GM12865 (cell line): Measurements from ENCODE around the gene SYNJ2.

Experiments
- DNase-seq: peaks from one replicate; pipeline ENCODE4 v3.0.0; 2010; ENCODE audit warnings: low read depth
- H3K4me3 ChIP-seq: 2 replicates; pipeline ENCODE4 v1.5.1; 2011; ENCODE audit warnings: mild to moderate bottlenecking, low read depth, low read length, control low read depth
- TF ChIP-seq, protein P1 (sequence below): IDR thresholded peaks from 2 replicates; pipeline ENCODE4 v1.5.1; 2011; ENCODE audit warnings: low read length, control low read depth, low read depth, inconsistent platforms; ENCODE audit not compliant: insufficient read depth; ENCODE audit errors: missing control alignments

The SYNJ2 gene

DNA sequence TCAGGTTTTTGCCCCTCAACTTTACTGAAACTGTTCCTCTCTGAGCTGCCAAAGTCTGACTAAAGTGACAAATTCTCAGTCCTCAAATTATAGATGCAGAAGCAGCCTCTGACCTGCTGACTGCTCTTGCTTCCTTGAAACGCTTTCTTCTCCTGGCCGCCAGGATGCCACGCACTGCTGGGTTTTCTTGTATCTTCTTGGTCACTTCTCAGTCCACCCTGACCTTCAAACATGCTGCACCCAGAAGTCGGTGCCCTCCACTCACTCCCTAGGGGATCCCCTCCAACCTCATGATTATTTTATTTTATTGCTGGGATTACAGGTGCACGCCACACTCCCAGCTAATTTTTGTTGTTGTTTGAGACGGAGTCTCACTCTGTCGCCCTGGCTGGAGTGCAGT is 24.7 kb downstream of the SYNJ2 start:
- no peak for DNase-seq
- TF ChIP-seq, protein P1, sequence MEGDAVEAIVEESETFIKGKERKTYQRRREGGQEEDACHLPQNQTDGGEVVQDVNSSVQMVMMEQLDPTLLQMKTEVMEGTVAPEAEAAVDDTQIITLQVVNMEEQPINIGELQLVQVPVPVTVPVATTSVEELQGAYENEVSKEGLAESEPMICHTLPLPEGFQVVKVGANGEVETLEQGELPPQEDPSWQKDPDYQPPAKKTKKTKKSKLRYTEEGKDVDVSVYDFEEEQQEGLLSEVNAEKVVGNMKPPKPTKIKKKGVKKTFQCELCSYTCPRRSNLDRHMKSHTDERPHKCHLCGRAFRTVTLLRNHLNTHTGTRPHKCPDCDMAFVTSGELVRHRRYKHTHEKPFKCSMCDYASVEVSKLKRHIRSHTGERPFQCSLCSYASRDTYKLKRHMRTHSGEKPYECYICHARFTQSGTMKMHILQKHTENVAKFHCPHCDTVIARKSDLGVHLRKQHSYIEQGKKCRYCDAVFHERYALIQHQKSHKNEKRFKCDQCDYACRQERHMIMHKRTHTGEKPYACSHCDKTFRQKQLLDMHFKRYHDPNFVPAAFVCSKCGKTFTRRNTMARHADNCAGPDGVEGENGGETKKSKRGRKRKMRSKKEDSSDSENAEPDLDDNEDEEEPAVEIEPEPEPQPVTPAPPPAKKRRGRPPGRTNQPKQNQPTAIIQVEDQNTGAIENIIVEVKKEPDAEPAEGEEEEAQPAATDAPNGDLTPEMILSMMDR, result no peak
- H3K4me3 ChIP-seq, result no peak overlapping the region

DNA sequence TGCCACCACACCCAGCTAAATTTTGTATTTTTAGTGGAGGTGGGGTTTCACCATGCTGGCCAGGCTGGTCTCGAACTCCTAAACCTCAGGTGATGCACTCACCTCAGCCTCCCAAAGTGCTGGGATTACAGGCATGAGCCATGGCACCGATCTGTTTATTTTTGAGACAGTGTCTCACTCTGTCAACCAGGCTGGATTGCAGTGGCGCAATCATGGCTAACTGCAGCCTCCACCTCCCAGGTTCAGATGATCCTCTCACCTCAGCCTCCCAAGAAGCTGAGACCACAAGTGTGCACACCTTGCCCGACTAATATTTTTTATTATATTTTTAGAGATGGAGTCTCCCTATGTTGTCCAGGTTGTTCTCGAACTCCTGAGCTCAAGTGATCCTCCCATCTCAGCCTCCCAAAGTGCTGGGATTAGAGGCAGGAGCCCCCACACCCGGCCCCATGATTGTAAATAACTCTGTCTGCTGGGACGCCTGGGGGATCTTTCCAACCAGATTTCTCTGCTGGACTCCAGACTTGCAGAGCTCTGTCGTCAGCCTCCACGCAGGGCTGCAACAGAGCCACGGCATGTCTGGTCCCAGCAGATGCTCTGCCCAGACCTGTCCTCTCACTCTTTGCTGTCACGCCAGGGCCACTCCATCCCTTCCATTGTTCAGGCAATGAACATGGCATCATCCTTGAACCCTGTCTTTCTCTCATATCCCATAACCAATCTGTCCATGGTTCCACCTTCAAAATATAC is 25.3 kb downstream of the SYNJ2 start:
- H3K4me3 ChIP-seq, result no peak overlapping the region
- no peak for DNase-seq
- TF ChIP-seq, protein P1, result no peak

DNA sequence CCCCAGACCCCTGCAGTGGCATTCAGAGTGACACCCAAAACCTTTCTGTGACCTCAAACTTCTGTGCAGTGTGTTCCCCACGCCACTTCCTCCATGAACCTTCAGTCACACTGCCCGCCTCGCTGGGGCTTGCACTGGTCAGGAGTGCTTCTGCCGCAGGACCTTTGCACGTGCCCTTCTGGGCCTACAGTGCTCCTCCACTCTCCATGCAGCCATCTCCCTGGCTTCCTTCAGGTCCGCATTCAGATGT is 27.1 kb downstream of the SYNJ2 start:
- TF ChIP-seq, protein P1, result no peak
- H3K4me3 ChIP-seq, result no peak overlapping the region
- no peak for DNase-seq

DNA sequence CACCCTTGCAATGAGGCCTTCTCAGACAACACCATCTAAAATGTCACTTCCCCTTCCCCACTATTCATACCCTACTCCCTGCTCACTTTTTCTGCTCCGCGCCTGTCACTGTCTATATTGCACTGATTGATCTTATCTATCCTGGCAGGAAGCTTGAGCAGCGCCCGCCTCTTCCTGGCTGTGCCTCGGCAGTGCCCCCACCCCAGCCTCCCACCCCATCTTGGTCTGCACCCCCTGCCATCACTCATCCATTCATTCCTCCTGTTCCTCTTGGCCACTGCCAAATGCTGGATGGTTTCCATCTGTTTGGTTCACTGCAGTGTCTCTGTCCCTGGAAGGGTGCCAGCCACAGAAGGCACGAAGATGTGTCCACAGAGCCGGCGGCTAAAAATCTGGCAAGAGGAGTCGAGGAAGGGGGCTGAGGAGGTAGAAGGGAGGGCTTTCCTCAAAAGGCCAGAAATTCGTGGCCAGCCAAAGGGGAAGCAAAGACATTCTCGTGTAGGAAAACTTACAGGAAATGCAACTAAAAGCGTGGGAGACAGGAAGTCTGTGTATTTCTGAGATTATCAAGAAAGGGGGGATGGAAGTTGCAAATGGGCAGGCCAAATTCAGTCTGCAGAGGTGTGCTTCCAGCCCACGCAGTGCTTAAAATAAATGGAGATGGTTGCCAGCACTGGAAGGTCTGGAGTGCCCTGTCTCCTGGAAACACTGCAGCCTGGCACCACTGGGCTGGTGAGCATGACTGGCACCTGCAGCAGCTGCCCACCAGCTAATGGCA is 27.6 kb downstream of the SYNJ2 start:
- no peak overlapping the region for H3K4me3 ChIP-seq
- DNase-seq, result peak; percentile 42
- TF ChIP-seq, protein P1, result no peak

DNA sequence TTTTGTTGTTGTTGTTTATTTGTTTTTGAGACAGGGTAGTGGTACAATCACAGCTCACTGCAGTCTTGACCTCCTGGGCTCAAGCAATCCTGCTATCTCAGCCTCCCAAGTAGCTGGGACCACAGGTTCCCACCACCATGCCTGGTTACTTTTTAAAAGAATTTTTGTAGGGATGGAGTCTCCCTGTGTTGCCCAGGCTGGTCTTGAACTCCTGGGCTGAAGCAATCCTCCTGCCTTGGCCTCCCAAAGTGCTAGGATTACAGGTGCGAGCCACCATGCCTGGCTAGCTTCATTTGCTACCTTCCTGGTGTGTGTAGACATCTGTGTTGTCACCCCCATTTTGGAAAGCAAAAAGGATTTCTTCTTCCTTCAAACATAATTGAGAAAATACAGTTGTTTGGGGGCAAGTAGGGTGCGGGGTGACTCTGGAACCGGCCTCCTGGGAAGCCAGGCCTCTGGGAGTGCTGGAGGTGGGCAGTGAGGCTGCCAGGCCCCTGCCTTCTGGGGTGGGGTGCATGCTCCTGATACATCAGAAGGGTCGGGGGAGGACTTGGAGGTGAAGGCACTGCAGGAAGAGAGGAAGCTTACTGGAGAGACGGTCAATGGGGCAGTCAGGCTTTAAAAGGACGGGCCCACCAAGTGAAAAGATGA is 28.4 kb downstream of the SYNJ2 start:
- H3K4me3 ChIP-seq, result no peak overlapping the region
- TF ChIP-seq, protein P1, result no peak
- no peak for DNase-seq

DNA sequence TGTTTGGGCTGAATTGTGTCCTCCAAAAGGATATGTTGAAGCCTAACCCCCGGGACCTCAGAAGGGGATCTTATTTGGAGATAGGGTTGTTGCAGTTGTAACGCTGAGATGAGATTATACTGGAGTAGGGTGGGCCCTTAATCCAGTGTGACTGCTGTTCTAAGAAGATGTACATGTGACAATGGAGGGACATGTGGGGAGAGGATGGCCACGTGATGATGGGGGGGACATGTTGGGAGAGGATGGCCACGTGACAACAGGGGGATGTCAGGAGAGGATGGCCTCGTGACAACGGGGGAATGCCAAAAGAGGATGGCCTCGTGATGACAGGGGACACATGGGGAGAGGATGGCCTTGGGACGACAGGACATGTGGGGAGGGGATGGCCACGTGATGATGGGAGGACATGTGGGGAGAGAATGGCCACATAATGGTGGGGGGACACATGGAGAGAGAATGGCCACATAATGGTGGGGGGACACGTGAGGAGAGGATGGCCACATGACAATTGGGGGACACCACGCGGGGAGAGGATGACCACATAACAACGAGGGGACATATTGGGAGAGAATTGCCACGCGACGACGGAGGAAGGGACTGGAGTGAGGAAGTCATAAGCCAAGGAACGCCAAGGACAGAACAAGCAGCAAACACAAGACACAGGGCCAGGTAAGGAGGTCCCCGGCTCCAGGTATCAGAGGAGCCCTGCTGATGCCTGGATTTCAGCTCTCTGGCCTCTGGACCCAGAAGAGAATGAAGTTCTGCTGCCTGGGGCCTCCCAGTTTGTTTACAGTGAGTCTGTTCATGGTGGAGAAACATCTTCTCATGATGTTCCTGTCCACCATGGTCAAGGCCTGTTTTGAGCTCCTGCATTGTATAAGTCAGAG is 29.2 kb downstream of the SYNJ2 start:
- DNase-seq, result no peak
- H3K4me3 ChIP-seq, result no peak overlapping the region
- TF ChIP-seq, protein P1, result no peak
